Stomach (tissue), 9 donors: ENCODE results near the gene SGPP1. TPM values are rescaled to one million over a fixed set of nuclear protein-coding genes. Genes with fewer than 3 reads are reported as not detected.
"Not testable (repeated sequence)": the region's sequence is repeated elsewhere in the genome, so short reads cannot be mapped to it uniquely, and the experiment has no call there.

Experiments used
- DNase-seq, 2 donors: peaks; one replicate each; pipeline versions ENCODE4 v3.0.0 to v3.0.0-alpha.2; 2013 to 2019
- H3K27ac ChIP-seq, 5 donors: fragments of 200-600 bp in 4 of 5; sonication (generic) in 4 of 5; one replicate each; pipeline ENCODE4 v1.5.1; 2013 to 2019; ENCODE audit warnings: mild to moderate bottlenecking in 1 of 5, moderate library complexity in 1 of 5
- H3K27me3 ChIP-seq, 3 donors: fragments of 200-600 bp; sonication (generic); one replicate each; pipeline ENCODE4 v1.5.1; 2017 to 2019; ENCODE audit warnings: mixed run types in 1 of 3
- H3K36me3 ChIP-seq, 4 donors: fragments of 200-600 bp; sonication (generic); 1 replicate in 3 of 4; 2 replicates in 1 of 4; pipeline ENCODE4 v1.5.1; 2016 to 2019
- H3K4me1 ChIP-seq, 4 donors: fragments of 200-600 bp; sonication (generic); one replicate each; pipeline ENCODE4 v1.5.1; 2016 to 2019
- H3K4me3 ChIP-seq, 4 donors: fragments of 200-600 bp; sonication (generic) in 3 of 4; one replicate each; pipeline ENCODE4 v1.5.1; 2016 to 2019; ENCODE audit warnings: mild to moderate bottlenecking in 1 of 4
- H3K9me3 ChIP-seq, 4 donors: fragments of 200-600 bp; sonication (generic); one replicate each; pipeline ENCODE4 v1.5.1; 2016 to 2019
- CTCF ChIP-seq, 7 experiments: fragments of 450-650 bp in 4 of 7; fragments of 200-600 bp in 3 of 7; sonication (generic) in 3 of 7; IDR thresholded peaks; one replicate each; pipeline ENCODE4 v1.5.1; 2016 to 2019; ENCODE audit warnings: antibody characterized with exemption in 7 of 7, control low read depth in 2 of 7, mild to moderate bottlenecking in 1 of 7
- EP300 ChIP-seq: sonication (generic); formaldehyde crosslinking; IDR thresholded peaks from one replicate; pipeline ENCODE4 v1.6.1; 2017; ENCODE audit warnings: antibody characterized with exemption
- POLR2A ChIP-seq, 4 donors: fragments of 450-650 bp; IDR thresholded peaks; one replicate each; pipeline ENCODE4 v1.6.1; 2016; ENCODE audit warnings: antibody characterized with exemption in 4 of 4, control low read depth in 2 of 4, mild to moderate bottlenecking in 1 of 4, moderate library complexity in 1 of 4
- POLR2AphosphoS5 ChIP-seq, 3 donors: sonication (generic); formaldehyde crosslinking; IDR thresholded peaks; one replicate each; pipeline ENCODE4 v1.6.1; 2016; ENCODE audit warnings: antibody characterized with exemption in 3 of 3
- WGBS, 5 donors: extraction: QIAGEN DNeasy Blood & Tissue Kit in 3 of 5; methylation state at CpG; one replicate each; pipeline versions ENCODE4 v1.1.5 to v1.1.7; 2013 to 2018; 5-methylcytosine and 5-hydroxymethylcytosine counted together
- intact Hi-C: fragments of 100-400 bp; cut with DNase I; formaldehyde crosslinking; loops from one replicate; pipeline ENCODE4 v1.15.1; 2023; ENCODE audit warnings: low total_unique reads
- polyA plus RNA-seq, 3 donors: library from polyadenylated mRNA; stranded (reverse); fragments of 200-250 nt; gene quantifications; one replicate each; pipeline ENCODE4 v1.2.3, GENCODE V29; 2013
- total RNA-seq, 5 donors: library from RNA; depleted of rRNA; stranded (reverse); fragments of >200 nt; gene quantifications; one replicate each; pipeline versions ENCODE4 v1.1.0 to v1.2.3, GENCODE V29; 2014 to 2016
- donor health status: healthy with polysubstance abuse.
- donor health status: Bipolar disorder and iron deficiency.
- donor health status: healthy.

Gene SGPP1
- total and polyA plus RNA-seq, 8 donors: 2.7 to 37.7 (median 16.6) TPM

DNA sequence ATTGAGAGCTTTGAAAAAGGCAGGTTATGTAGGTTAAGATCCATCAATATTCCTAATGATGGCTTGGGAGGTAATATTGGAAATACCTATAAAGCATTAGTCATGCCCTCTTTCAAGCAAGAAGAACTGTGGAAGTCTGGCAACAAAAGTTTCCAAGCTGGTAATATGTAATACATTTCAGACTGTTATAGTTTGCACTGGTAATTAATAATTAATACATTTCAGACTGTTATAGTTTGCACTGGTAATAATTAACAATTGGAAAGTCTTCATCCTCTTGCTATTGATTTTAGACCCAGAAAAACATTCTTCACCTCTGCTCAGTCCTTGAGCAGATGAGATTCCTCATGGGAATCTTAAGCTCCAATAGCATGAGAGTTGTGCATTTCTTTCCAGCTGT, 57.2 kb downstream of the SGPP1 start:
- no peak for DNase-seq

DNA sequence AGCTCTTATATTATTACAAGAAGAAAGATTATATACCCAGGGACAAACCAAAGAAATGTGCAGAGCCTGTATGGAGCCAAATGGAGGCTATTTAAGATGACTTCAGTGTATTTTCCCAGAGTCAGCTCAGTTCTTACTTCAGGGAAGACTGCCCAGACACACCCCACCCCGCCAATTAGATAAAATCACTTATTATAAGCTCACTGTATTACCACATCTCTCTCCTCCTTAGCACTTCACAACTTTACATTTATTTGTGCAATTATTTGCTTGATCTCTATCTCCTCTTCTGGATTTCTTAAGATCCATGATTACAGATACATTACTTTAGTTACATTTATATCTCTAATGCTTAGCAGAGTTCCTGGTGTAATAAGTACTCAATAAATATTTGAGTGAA, 61.5 kb downstream of the SGPP1 start:
- WGBS, 5 donors: 36 to 58% (median 53%) methylated on average over 1 of the region's 1 CpG
- no peak for DNase-seq

More for the DNA sequence above, 57.2 kb downstream of the SGPP1 start:
- Histone ChIP-seq H3K27ac (no peak overlapping the region), H3K27me3 (no peaks in the 10 kb centered on the region), H3K9me3 (no peaks in the 10 kb centered on the region), H3K4me3 (no peak overlapping the region), H3K36me3 (no peaks in the 10 kb centered on the region), H3K4me1 (peaks cover 0 to 11% (median 0%) of the 10 kb centered on the region in 4 donors)
- no peak for TF ChIP-seq POLR2AphosphoS5 (IDR thresholded peaks at IDR 0.05)
- no peak for TF ChIP-seq CTCF (IDR thresholded peaks at IDR 0.05)
- TF ChIP-seq EP300: no peak
- TF ChIP-seq POLR2A (IDR thresholded peaks at IDR 0.05): no peak
- intact Hi-C loops: no loop called here

DNA sequence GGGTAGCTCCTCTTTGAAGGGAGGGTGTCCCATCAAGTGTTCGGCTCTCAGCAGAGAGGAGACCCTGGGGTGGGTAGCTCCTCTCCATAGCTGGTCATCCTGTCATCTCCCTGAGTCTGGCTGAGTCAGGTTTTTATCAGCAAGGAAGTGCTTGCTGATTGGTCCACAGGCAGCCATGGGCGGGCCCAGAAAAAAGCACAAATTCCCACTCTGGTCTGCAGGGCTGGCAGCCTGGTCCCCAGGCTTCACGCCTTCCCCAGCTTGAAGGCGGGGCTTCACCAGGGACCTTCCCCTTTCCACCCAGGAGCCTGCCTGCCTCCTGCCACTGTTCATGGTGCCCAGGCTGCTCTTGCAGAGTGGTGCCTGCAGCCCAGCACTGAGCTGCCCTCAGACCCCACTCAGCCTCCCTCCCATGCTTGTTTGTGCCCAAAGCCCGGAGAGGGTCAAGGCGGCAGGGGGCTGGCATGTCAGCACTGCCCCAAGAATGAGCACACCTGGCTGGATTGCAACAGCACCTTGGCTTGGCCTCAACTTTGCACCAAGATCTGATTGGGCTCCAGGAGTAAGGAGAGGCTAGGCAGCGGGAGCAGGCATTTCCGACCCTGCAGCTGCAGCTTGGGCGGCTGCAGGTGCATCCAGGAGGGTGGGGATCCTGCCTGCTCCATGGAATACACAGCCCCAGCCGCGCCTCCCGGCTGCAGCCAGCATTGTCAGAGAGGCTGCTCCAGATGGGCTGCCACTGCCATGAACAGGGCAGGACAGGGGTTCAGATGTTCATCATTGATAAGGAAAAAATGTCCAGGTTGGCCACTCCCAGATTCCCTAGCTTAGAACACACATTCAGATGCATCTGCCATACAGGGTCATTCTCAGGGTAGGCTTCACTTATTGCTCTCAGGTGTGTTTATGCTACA, 64.2 kb downstream of the SGPP1 start:
- Histone ChIP-seq H3K36me3 (no peaks in the 10 kb centered on the region), H3K4me3 (no peak overlapping the region), H3K4me1 (no peaks in the 10 kb centered on the region), H3K9me3 (no peaks in the 10 kb centered on the region), H3K27ac (no peak overlapping the region), H3K27me3 (no peaks in the 10 kb centered on the region)
- TF ChIP-seq POLR2A (IDR thresholded peaks at IDR 0.05) (no peak), POLR2AphosphoS5 (IDR thresholded peaks at IDR 0.05) (no peak), EP300 (no peak), CTCF (IDR thresholded peaks at IDR 0.05) (no peak)
- WGBS, 5 donors: 92 to 97% (median 96%) methylated on average over 12 of the region's 12 CpGs
- no peak for DNase-seq
- intact Hi-C loops: no loop called here

More for the DNA sequence above, 61.5 kb downstream of the SGPP1 start:
- TF ChIP-seq CTCF (IDR thresholded peaks at IDR 0.05) (no peak), POLR2AphosphoS5 (IDR thresholded peaks at IDR 0.05) (no peak), POLR2A (IDR thresholded peaks at IDR 0.05) (no peak), EP300 (no peak)
- Histone ChIP-seq H3K27ac (no peak overlapping the region), H3K9me3 (no peaks in the 10 kb centered on the region), H3K4me3 (no peak overlapping the region), H3K27me3 (no peaks in the 10 kb centered on the region), H3K4me1 (no peaks in the 10 kb centered on the region), H3K36me3 (no peaks in the 10 kb centered on the region)
- intact Hi-C loops: no loop called here

DNA sequence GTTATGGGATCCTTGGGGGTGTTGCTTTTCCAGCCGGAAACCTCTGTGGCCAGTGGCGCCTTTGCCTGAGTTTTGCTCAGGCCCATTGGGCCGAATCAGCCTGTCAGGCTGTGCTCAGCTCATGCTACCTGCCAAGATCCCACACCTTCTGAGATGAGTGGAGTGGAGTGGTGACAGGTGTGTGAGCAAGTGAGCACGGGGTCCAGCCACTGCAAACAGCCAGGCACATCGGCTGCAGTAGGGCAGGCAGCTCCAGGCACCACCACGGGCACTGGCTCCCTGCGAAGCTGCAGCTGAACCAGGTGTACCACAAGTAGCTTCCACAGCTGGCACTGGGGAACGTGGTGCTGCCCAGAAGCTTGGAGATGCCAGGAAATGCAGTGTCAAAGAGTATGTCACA, 65.1 kb downstream of the SGPP1 start:
- no peak for DNase-seq
- WGBS, 5 donors: 76 to 95% (median 94%) methylated on average over 3 to 8 of the region's 8 CpGs
- TF ChIP-seq POLR2A (IDR thresholded peaks at IDR 0.05): no peak
- no peak for TF ChIP-seq EP300
- no peak for TF ChIP-seq POLR2AphosphoS5 (IDR thresholded peaks at IDR 0.05)
- no peak for TF ChIP-seq CTCF (IDR thresholded peaks at IDR 0.05)
- Histone ChIP-seq H3K9me3 (no peaks in the 10 kb centered on the region), H3K27ac (no peak overlapping the region), H3K4me1 (no peaks in the 10 kb centered on the region), H3K4me3 (no peak overlapping the region), H3K27me3 (no peaks in the 10 kb centered on the region), H3K36me3 (no peaks in the 10 kb centered on the region)
- intact Hi-C loops: no loop called here

DNA sequence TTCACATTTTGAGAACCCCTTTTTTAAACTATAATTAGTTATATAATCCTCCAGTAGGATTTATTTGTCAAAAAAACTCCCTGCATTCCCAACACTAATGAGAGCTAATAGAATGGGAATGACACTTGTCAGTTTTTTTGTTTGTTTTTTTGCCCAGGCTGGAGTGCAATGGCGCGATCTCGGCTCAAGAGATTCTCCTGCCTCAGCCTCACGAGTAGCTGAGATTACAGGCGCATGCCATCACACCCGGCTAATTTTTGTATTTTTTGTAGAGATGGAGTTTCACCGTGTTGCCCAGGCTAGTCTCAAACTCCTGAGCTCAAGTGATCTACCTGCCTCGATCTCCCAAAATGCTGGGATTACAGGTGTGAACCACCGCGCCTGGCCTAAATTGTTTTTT, 66.0 kb downstream of the SGPP1 start:
- 96 to 97% (median 97%) methylated on average over 10 of the region's 10 CpGs for WGBS, 5 donors
- DNase-seq: not testable (repeated sequence)

More for the DNA sequence above, 66.0 kb downstream of the SGPP1 start:
- H3K9me3 ChIP-seq, H3K27ac ChIP-seq, H3K27me3 ChIP-seq, H3K4me3 ChIP-seq, intact Hi-C loops, H3K4me1 ChIP-seq, H3K36me3 ChIP-seq: not testable (repeated sequence)
